DND-41 (cell line): ENCODE results near the gene SCNN1B.

Source experiments
- CTCF ChIP-seq: IDR thresholded peaks from 2 replicates; pipeline ENCODE4 v1.5.1; 2012; ENCODE audit warnings: borderline replicate concordance, low read length, moderate library complexity, mild to moderate bottlenecking; ENCODE audit not compliant: poor library complexity, severe bottlenecking; ENCODE audit errors: extremely low read depth
- EZH2 ChIP-seq: IDR thresholded peaks from 3 replicates; pipeline ENCODE4 v1.6.1; 2012; ENCODE audit warnings: borderline replicate concordance, low read depth, mild to moderate bottlenecking, moderate library complexity, low read length, inconsistent platforms; ENCODE audit not compliant: severe bottlenecking

GRCh38 chr16:23378921-23379320, 76.8 kb downstream of the SCNN1B start:
- TF ChIP-seq CTCF (no peak), EZH2 (no peak)
